Liver (tissue), 9 donors: ENCODE measurements around the gene ARID5B. TPM values are rescaled to one million over a fixed set of nuclear protein-coding genes. Genes with fewer than 3 reads are reported as not detected.

Experiments used
- DNase-seq: peaks from one replicate; pipeline ENCODE4 v3.0.0-alpha.2; 2017; ENCODE audit warnings: low spot score
- H3K27ac ChIP-seq, 2 donors: one replicate each; pipeline ENCODE4 v1.7.0; 2013; ENCODE audit warnings: inconsistent platforms in 2 of 2, low read length in 2 of 2, control low read depth in 1 of 2, low read depth in 1 of 2, mild to moderate bottlenecking in 1 of 2
- H3K27me3 ChIP-seq, 4 donors: one replicate each; pipeline versions ENCODE4 v1.6.1 to v1.7.0; 2013; ENCODE audit warnings: low read length in 3 of 4, inconsistent platforms in 1 of 4, mild to moderate bottlenecking in 1 of 4, moderate library complexity in 1 of 4; ENCODE audit not compliant: control insufficient read depth in 4 of 4, insufficient read depth in 4 of 4
- H3K36me3 ChIP-seq, 4 donors: one replicate each; pipeline versions ENCODE4 v1.6.1 to v1.7.0; 2013; ENCODE audit warnings: low read length in 3 of 4, mild to moderate bottlenecking in 3 of 4, low read depth in 1 of 4, moderate library complexity in 1 of 4; ENCODE audit not compliant: control insufficient read depth in 4 of 4, insufficient read depth in 3 of 4
- H3K4me1 ChIP-seq, 4 donors: one replicate each; pipeline versions ENCODE4 v1.6.1 to v1.7.0; 2013; ENCODE audit warnings: low read length in 3 of 4, mild to moderate bottlenecking in 3 of 4, moderate library complexity in 1 of 4; ENCODE audit not compliant: control insufficient read depth in 4 of 4, insufficient read depth in 4 of 4
- H3K4me3 ChIP-seq, 3 donors: one replicate each; pipeline versions ENCODE4 v1.6.1 to v1.7.0; 2013; ENCODE audit warnings: low read length in 3 of 3, control low read depth in 1 of 3, low read depth in 1 of 3, mild to moderate bottlenecking in 1 of 3
- H3K9ac ChIP-seq, 2 donors: one replicate each; pipeline ENCODE4 v1.7.0; 2013; ENCODE audit warnings: low read length in 2 of 2, mild to moderate bottlenecking in 2 of 2, moderate library complexity in 2 of 2, control low read depth in 1 of 2, low read depth in 1 of 2
- H3K9me3 ChIP-seq, 4 donors: one replicate each; pipeline versions ENCODE4 v1.6.1 to v1.7.0; 2013; ENCODE audit warnings: low read length in 3 of 4; ENCODE audit not compliant: control insufficient read depth in 4 of 4
- ATF3 ChIP-seq: IDR thresholded peaks from 2 replicates; pipeline ENCODE4 v1.6.1; 2016; ENCODE audit warnings: antibody characterized with exemption
- CTCF ChIP-seq: fragments of 150-350 bp; IDR thresholded peaks from 2 replicates; pipeline ENCODE4 v1.5.1; 2017; ENCODE audit warnings: improper control_type of control experiment, low read depth, low read length; ENCODE audit not compliant: missing input control
- EGR1 ChIP-seq, 2 donors: IDR thresholded peaks; 2 replicates each; pipeline ENCODE4 v1.6.1; 2016 to 2018; ENCODE audit warnings: antibody characterized with exemption in 2 of 2, low read depth in 2 of 2
- FOXA1 ChIP-seq: IDR thresholded peaks from 2 replicates; pipeline ENCODE4 v1.6.1; 2016; ENCODE audit warnings: antibody characterized with exemption
- FOXA2 ChIP-seq: IDR thresholded peaks from 2 replicates; pipeline ENCODE4 v1.6.1; 2016; ENCODE audit warnings: antibody characterized with exemption
- GABPA ChIP-seq, 2 donors: IDR thresholded peaks in 1 of 2; conservative IDR thresholded peaks in 1 of 2; 2 replicates each; pipeline ENCODE4 v1.6.1; 2016; ENCODE audit warnings: antibody characterized with exemption in 2 of 2, mild to moderate bottlenecking in 1 of 2, moderate library complexity in 1 of 2
- HNF4A ChIP-seq, 2 donors: conservative IDR thresholded peaks; 2 replicates each; pipeline ENCODE4 v1.6.1; 2016; ENCODE audit warnings: antibody characterized with exemption in 2 of 2, mild to moderate bottlenecking in 2 of 2
- HNF4G ChIP-seq: IDR thresholded peaks from 2 replicates; pipeline ENCODE4 v1.6.1; 2016; ENCODE audit warnings: antibody characterized with exemption
- JUND ChIP-seq, 2 donors: IDR thresholded peaks; 2 replicates each; pipeline ENCODE4 v1.6.1; 2016; ENCODE audit warnings: antibody characterized with exemption in 2 of 2
- MAX ChIP-seq: IDR thresholded peaks from 2 replicates; pipeline ENCODE4 v1.6.1; 2016; ENCODE audit warnings: antibody characterized with exemption
- NR2F2 ChIP-seq: IDR thresholded peaks from 2 replicates; pipeline ENCODE4 v1.6.1; 2016; ENCODE audit warnings: antibody characterized with exemption
- RAD21 ChIP-seq, 2 donors: IDR thresholded peaks; 2 replicates each; pipeline ENCODE4 v1.6.1; 2016; ENCODE audit warnings: antibody characterized with exemption in 2 of 2, mild to moderate bottlenecking in 2 of 2
- REST ChIP-seq: IDR thresholded peaks from 2 replicates; pipeline ENCODE4 v1.6.1; 2016; ENCODE audit warnings: antibody characterized with exemption, mild to moderate bottlenecking
- RXRA ChIP-seq, 2 donors: IDR thresholded peaks; 2 replicates each; pipeline ENCODE4 v1.6.1; 2017 to 2018; ENCODE audit warnings: antibody characterized with exemption in 2 of 2, mild to moderate bottlenecking in 1 of 2
- SP1 ChIP-seq: IDR thresholded peaks from 2 replicates; pipeline ENCODE4 v1.6.1; 2018; ENCODE audit warnings: antibody characterized with exemption, mild to moderate bottlenecking
- TAF1 ChIP-seq: conservative IDR thresholded peaks from 2 replicates; pipeline ENCODE4 v1.6.1; 2016; ENCODE audit warnings: antibody characterized with exemption, mild to moderate bottlenecking
- YY1 ChIP-seq: IDR thresholded peaks from 2 replicates; pipeline ENCODE4 v1.6.1; 2016; ENCODE audit warnings: antibody characterized with exemption, mild to moderate bottlenecking
- ZBTB33 ChIP-seq: IDR thresholded peaks from 2 replicates; pipeline ENCODE4 v1.6.1; 2016; ENCODE audit warnings: antibody characterized with exemption
- WGBS: extraction: QIAGEN DNeasy Blood & Tissue Kit; methylation state at CpG from one replicate; pipeline ENCODE4 v1.1.7; 2013; 5-methylcytosine and 5-hydroxymethylcytosine counted together
- polyA plus RNA-seq, 2 donors: library from polyadenylated mRNA; stranded (reverse) in 1 of 2; unstranded in 1 of 2; fragments of 200-250 nt in 1 of 2; fragments of >200 nt in 1 of 2; fragmentation: Nextera tagmentation in 1 of 2; extraction: Ambion mirVana in 1 of 2; gene quantifications; one replicate each; pipeline versions ENCODE4 v1.2.1 to v1.2.3, GENCODE V29; 2013 to 2015
- total RNA-seq, 2 donors: library from RNA; depleted of rRNA; stranded (reverse); fragments of >200 nt; gene quantifications; one replicate each; pipeline ENCODE4 v1.2.3, GENCODE V29; 2014
- donor health status: healthy.
- donor health status: healthy.
- donor health status: healthy.
- donor health status: healthy.
- donor health status: healthy.

ARID5B gene
- total and polyA plus RNA-seq, 4 donors, result 1.3 to 6.4 (median 5.2) TPM

GRCh38 chr10:62008196-62008595, 106.7 kb downstream of the ARID5B start:
- TF ChIP-seq HNF4G (no peak), HNF4A (conservative IDR thresholded peaks at IDR 0.05) (no peak), ATF3 (no peak), JUND (IDR thresholded peaks at IDR 0.05) (no peak), NR2F2 (no peak), FOXA1 (no peak), FOXA2 (no peak), RAD21 (IDR thresholded peaks at IDR 0.05) (no peak), SP1 (no peak), TAF1 (no peak), ZBTB33 (no peak), YY1 (no peak), CTCF (no peak), REST (no peak), EGR1 (IDR thresholded peaks at IDR 0.05; ENCODE audit: low read depth in 2 of 2) (no peak), MAX (no peak), RXRA (IDR thresholded peaks at IDR 0.05) (no peak), GABPA (IDR thresholded peaks at IDR 0.05 in 1 of 2, conservative IDR thresholded peaks at IDR 0.05 in 1 of 2) (no peak)
- no peak for DNase-seq
- Histone ChIP-seq H3K27me3 (no peaks in the 10 kb centered on the region), H3K9me3 (no peaks in the 10 kb centered on the region), H3K9ac (no peak overlapping the region), H3K4me1 (no peaks in the 10 kb centered on the region), H3K27ac (no peak overlapping the region), H3K36me3 (no peaks in the 10 kb centered on the region), H3K4me3 (no peak overlapping the region)
- 97% methylated on average over 6 of the region's 6 CpGs for WGBS
